ENCODE measurements around the gene ACSF3.

DNA sequence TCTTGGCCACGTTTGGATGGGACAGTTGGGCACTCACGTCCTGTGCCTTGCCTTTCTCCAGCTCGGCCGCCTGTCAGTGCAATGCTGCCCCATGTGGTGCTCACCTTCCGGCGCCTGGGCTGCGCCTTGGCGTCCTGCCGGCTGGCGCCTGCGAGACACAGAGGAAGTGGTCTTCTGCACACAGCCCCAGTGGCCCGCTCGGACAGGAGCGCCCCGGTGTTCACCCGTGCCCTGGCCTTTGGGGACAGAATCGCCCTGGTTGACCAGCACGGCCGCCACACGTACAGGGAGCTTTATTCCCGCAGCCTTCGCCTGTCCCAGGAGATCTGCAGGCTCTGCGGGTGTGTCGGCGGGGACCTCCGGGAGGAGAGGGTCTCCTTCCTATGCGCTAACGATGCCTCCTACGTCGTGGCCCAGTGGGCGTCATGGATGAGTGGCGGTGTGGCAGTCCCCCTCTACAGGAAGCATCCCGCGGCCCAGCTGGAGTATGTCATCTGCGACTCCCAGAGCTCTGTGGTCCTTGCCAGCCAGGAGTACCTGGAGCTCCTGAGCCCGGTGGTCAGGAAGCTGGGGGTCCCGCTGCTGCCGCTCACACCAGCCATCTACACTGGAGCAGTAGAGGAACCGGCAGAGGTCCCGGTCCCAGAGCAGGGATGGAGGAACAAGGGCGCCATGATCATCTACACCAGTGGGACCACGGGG is 7.1 kb downstream of the ACSF3 start:
- TF ChIP-seq, protein P1, sequence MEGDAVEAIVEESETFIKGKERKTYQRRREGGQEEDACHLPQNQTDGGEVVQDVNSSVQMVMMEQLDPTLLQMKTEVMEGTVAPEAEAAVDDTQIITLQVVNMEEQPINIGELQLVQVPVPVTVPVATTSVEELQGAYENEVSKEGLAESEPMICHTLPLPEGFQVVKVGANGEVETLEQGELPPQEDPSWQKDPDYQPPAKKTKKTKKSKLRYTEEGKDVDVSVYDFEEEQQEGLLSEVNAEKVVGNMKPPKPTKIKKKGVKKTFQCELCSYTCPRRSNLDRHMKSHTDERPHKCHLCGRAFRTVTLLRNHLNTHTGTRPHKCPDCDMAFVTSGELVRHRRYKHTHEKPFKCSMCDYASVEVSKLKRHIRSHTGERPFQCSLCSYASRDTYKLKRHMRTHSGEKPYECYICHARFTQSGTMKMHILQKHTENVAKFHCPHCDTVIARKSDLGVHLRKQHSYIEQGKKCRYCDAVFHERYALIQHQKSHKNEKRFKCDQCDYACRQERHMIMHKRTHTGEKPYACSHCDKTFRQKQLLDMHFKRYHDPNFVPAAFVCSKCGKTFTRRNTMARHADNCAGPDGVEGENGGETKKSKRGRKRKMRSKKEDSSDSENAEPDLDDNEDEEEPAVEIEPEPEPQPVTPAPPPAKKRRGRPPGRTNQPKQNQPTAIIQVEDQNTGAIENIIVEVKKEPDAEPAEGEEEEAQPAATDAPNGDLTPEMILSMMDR (IDR thresholded peaks at IDR 0.05 in 4 of 5, conservative IDR thresholded peaks at IDR 0.05 in 1 of 5), result no peak
- TF ChIP-seq POLR2A (IDR thresholded peaks at IDR 0.05), result no peak

Data from gastrocnemius medialis (tissue), 4 donors.